ENCODE results near the gene HBE1.
"Not testable (repeated sequence)": the region's sequence is repeated elsewhere in the genome, so short reads cannot be mapped to it uniquely, and the experiment has no call there.

The HBE1 gene

DNA sequence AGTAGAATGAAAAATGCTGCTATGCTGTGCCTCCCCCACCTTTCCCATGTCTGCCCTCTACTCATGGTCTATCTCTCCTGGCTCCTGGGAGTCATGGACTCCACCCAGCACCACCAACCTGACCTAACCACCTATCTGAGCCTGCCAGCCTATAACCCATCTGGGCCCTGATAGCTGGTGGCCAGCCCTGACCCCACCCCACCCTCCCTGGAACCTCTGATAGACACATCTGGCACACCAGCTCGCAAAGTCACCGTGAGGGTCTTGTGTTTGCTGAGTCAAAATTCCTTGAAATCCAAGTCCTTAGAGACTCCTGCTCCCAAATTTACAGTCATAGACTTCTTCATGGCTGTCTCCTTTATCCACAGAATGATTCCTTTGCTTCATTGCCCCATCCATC lies 14.9 kb upstream of the HBE1 start:
- DNase-seq = no peak

DNA sequence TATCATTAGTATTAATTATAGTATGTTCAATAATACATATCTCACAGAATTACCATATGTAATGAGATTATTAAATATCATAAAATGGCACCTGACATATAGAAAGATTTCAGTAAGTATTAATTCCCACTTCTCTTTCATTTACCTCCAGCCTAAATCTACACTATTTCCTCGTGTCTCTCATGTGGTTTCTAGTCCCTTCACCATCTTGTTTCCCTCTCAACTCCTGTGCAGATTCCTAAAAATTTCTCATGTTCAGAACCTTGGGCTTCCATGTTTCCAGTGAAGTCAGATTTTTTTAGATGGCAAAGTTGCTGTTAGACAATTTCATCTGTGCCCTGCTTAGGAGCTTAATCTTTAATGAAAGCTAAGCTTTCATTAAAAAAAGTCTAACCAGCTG lies 14.1 kb upstream of the HBE1 start:
- DNase-seq = no peak

DNA sequence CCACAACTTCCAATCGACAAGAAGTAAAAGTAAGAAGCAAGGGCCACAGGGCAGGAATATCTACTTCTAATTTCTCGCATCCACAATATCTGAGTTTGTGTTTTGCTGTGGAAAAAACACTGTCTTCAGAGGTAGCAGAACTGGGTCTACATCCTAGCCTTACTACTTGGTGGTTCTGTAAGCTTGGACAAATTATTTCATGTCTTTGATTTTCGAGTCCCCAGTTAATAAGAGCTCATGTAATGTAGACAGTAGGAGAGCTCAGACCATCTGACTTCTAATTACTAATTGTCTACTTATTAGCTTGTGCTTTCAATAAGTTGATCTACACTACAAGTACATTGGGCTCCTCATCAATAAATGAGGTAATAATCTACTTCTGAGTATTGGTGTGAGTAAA lies 13.3 kb upstream of the HBE1 start:
- no peak for DNase-seq

DNA sequence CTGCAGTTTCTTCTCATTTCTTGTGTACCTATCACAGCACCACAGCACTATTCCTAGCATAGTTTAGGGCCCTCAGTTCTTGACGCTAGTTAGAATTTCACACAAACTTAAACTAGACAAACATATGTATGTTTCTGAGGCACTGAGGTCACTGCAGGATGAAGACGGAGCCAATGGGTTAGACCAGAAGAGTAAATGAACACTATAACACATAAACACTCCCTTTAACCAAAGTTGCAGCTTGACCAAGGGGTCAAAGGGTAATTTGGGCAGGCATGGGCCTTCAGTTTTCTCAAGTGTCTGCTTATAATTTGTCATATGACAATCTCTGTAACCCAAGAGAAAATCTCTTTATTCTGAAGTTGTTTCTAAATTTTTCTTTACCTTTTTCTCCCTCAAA lies 12.9 kb upstream of the HBE1 start:
- no peak for DNase-seq

DNA sequence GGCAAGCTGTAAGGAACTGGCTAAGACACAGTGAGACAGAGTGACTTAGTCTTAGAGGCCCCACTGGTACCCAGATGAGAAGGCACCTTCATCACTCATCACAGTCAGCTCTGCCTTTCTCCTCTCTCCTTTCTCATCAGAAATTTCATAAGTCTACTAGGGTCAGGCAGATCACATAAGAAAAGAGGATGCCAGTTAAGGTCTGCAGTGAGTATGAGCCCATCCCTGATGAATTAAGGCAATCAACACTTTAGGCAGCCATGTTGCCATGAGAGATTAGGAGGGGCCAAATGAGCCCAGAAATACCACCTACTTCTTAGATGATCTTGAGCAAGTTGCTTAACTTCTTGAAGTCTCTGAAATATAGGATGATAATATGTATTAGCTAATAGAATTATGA lies 11.9 kb upstream of the HBE1 start:
- no peak for DNase-seq

DNA sequence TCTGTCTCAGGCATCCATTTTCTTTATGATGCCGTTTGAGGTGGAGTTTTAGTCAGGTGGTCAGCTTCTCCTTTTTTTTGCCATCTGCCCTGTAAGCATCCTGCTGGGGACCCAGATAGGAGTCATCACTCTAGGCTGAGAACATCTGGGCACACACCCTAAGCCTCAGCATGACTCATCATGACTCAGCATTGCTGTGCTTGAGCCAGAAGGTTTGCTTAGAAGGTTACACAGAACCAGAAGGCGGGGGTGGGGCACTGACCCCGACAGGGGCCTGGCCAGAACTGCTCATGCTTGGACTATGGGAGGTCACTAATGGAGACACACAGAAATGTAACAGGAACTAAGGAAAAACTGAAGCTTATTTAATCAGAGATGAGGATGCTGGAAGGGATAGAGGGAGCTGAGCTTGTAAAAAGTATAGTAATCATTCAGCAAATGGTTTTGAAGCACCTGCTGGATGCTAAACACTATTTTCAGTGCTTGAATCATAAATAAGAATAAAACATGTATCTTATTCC lies 10.9 kb upstream of the HBE1 start:
- peak; percentile 51 for DNase-seq

DNA sequence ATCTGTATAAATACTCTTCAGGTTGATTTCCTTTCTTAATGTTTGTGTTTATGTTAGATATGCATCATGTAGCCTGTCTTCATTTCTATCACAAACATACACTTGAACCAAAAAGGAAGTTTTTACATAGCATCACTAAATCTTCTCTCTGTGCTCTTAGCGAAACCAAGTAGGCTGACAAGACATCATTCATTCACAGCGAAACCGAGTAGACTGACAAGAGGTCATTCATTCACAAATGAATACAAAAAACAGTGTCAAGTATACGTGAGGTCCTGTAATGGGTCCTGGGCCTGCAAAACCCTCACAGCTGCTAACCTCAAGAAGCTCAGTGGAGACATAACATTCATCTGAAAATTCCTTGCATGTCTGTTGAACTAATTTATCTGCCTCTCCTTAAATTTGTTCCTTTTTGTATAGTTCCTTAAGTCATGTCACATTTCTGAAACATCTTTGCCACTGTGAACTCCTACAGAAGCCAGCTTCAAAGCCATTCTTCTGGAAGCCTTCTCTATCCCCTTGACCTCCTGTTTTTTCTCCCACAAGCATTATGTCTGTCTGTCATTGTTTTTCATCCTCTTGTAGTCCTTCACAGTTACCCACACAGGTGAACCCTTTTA lies 9.8 kb upstream of the HBE1 start:
- no peak for DNase-seq

DNA sequence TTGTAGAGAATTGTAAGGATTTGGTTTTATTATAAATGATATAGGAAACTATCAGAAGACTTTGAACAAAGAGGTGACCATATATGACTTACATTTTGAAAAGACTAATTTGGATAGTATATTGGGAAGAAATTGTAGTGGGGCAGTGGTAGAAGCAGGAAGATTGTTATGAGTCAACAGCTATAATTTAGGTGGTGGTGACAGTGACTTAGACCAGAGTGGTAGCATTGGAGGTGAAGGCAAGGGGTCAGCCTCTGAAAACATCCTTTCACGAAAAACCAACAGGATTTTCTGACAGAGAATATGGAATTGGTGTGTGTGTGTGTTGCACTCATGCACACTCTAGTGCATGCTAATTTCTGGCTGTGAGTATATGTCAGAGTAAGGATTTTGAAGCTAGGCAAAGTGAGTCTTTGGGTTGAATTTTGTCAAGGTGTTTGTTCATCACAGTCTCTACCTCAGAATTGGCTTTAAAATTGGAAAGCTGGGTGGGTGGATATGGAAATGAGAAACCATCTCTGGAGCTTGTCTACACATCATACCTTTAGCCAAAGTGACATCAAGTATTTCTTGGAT lies 8.2 kb upstream of the HBE1 start:
- no peak for DNase-seq

DNA sequence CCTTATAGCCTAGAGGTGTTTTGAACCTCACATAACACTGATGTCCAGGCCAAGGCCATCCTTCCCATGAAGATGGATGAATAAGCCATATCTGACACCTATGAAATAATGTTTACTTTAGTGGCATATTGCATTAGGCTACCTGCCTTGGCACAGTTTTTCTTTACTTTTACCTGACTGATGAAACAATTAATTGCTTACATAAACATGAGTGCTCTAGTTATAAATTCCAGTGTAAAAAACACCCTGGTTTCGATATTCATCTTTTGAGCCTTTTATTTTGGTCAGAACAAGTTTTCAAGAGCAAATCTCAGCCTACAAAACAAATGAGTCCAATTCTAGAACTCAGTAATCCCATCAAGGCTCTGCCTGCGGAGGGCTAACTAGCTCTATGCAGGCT lies 7.0 kb upstream of the HBE1 start:
- no peak for DNase-seq

DNA sequence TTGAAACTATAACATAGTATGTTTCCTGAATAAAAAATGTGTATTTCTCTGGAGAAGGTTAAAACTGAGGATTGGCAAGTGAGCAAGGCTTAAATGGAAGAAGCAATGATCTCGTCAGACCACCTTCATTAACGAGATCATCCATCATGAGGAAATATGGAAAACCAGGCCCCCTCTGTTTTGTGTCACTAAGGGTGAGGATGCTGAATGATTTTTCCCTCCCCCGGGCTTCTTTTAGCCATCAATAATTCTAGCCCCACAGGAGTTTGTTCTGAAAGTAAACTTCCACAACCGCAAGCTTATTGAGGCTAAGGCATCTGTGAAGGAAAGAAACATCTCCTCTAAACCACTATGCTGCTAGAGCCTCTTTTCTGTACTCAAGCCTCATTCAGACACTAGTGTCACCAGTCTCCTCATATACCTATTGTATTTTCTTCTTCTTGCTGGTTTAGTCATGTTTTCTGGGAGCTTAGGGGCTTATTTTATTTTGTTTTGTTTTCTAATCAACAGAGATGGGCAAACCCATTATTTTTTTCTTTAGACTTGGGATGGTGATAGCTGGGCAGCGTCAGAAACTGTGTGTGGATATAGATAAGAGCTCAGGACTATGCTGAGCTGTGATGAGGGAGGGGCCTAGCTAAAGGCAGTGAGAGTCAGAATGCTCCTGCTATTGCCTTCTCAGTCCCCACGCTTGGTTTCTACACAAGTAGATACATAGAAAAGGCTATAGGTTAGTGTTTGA lies 5.8 kb upstream of the HBE1 start:
- no peak for DNase-seq

DNA sequence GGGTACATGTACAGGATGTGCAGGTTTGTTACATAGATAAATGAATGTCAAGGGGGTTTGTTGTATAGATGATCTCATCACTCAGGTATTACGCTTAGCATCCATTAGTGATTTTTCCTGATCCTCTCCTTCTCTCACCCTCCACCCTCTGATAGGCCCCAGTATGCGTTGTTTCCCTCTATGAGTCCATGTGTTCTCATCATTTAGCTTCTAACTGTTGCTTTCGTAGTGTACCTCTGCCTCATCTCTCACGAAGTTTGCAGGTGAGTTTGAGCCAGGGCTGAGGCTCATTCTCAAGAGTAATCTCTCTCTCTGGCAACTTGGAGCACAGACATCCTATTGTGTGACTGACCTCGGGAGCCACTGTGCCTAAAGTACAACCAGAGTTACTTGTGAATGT lies 4.7 kb upstream of the HBE1 start:
- no peak for DNase-seq

DNA sequence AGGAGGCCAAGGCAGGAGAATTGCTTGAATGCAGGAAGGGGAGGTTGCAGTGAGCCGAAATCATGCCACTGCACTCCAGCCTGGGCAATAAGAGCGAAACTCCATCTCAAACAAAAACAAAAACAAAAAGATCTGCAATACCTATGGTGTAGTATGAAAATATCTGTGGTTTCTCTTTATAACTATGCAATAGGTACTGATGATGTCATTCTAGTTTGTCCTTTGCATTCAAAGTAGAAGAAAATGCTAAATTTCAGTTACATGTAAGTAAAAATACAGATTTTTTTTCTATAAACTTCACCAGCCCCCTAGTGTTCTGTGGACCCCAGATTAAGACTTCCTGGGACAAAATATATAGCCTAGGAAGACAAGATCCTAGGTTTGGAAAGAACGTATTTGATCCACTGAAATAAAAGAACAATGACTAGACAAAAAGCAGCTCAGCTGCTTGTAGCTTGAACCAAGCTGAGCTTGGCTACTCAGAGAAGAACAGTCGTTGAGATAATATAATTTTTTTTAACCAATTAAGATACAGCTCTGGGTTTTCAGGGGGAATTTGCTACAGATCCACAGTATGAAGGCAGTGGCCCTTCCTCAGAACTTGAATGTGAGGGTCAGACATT lies 2.8 kb upstream of the HBE1 start:
- DNase-seq = no peak

DNA sequence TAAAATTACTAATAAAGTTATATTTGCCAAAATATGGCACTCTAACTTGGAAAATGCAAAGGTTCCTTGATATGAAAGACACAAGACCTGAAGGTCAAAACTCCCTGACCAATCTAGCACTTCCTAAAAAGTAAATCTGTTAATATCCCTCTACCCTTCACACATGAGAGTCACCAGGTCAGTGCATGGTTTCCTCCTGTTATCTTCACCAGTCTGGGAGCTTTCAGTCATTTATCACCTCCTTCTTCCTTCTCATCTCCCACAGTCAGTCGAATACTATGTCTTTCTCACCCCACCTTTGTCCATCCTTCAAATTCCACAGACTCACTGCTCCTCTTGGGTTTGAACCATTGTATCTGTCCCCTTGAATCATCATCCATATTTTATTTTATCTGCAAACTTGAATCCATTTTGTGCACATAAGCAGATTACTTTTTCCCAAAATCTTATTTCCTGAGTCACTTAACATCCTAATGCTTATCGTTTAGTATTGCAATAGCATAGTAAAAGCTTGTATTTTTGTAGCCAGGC lies 2.6 kb downstream of the HBE1 start:
- DNase-seq = no peak

DNA sequence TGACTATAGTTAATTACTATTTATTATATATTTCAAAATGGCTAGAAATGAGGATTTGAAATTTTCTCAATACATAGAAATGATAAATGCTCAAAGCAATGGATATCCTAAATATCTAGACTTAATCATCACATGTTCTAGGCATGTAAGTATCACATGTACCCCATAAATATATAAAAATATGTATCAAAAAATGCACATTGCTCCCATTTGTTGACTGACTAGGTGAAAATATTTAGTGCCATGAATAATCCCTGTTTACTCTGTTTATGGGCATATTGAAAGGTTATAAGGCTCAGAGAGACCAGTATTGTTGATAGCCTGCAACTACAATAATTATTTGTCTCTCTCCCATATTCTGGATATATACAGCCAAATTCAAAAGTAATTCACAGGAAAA lies 3.1 kb downstream of the HBE1 start:
- DNase-seq = no peak

DNA sequence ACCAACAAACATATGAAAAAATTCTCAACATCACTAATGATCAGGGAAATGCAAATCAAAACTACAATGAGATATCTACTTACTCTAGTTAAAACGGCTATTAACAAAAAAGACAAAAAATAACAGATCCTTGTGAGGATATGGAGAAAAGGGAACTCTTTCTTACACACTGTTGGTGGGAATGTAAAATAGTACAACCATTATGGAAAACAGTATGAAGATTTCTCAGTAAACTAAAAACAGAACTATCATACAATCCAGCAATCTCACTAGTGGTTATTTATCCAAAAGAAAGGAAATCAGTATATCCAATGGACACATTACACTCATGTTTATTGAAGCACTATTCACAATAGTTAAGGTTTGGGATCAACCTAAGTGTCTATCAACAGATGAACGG lies 3.9 kb downstream of the HBE1 start:
- DNase-seq = no peak

DNA sequence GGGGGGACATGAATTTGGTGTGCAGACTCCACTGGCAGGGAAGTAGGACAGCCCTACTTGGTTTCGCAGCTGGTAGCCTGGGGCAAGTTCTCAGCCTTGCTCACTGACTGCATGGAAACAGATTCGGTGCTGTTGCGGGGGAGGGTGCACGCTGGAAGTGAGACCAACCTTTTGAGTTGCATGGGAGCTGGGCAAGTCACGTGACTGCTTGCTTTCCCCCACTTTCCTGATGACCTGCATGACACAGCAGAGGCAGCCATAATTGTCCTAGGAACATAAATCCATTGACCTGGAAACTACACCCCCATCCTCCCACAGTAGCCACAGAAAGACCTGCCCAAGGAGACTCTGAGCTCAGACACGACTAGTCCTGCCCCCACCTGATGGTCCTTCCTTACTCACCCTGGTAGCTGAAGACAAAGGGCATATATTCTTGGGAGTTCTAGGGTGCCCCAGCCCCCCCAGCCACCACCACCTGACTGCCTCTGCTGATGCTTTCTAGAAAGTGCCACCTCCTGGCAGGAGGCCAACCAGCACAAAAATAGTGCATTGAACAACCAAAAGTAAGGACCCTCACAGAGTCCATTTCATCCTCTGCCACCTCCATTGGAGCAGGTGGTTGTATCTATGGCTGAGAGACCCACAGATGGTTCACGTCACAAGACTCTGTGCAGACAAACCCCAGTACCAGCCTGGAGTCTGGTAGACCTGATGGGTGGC lies 11.0 kb downstream of the HBE1 start:
- DNase-seq = no peak

DNA sequence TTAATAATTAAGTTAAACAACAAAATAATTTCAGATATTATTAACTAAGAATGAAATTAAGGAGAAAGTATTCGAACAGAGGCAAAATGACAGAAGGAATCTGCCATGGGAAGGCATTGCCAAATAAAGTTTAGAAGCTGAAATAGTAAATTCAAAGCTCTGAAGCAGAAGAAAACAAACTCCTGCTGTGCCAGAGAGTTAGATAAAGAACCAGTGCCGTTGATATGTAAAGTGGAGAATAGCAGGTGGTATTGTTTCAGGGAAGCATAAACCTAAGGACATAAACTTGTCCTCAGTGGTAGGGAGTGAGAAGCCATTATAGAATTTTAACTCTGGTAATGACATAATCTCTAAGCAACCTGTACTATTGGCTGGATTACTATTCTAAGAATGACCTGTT lies 12.4 kb downstream of the HBE1 start:
- DNase-seq = no peak

DNA sequence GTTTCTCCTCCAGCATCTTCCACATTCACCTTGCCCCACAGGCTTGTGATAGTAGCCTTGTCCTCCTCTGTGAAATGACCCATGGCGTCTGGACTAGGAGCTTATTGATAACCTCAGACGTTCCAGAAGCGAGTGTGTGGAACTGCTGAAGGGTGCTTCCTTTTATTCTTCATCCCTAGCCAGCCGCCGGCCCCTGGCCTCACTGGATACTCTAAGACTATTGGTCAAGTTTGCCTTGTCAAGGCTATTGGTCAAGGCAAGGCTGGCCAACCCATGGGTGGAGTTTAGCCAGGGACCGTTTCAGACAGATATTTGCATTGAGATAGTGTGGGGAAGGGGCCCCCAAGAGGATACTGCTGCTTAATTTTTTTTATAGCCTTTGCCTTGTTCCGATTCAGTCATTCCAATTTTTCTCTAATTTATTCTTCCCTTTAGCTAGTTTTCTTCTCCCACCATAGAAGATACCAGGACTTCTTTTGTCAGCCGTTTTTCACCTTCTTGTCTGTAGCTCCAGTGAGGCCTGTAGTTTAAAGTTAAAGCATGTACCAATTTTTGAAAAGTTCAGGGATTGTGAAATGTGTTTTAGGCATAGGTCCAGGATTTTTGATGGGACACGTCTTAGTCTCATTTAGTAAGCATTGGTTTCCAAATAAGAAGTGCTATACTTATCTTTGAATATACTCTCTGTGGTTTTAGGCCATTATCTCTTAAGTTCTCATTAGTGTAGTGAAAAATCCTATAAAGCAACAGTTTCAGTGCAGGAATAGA lies 14.9 kb downstream of the HBE1 start, which contains the start of gene HBG2:
HBG2 (minus strand) TSS at position 136 of the 768 bp plus-strand sequence; CDS start at position 83, 53 bp downstream.
- not testable (repeated sequence) for DNase-seq

DNA sequence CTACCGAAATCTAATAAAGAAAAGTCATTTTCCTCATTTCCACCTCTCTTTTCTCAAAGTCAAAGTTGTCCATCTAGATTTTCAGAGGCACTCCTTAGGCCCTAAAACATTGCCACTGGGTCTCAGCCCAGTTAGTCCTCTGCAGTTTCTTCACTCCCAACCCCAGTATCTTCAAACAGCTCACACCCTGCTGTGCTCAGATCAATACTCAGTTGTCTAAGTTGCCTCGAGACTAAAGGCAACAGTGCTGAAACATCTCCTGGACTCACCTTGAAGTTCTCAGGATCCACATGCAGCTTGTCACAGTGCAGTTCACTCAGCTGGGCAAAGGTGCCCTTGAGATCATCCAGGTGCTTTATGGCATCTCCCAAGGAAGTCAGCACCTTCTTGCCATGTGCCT lies 15.7 kb downstream of the HBE1 start:
- DNase-seq = not testable (repeated sequence)

DNA sequence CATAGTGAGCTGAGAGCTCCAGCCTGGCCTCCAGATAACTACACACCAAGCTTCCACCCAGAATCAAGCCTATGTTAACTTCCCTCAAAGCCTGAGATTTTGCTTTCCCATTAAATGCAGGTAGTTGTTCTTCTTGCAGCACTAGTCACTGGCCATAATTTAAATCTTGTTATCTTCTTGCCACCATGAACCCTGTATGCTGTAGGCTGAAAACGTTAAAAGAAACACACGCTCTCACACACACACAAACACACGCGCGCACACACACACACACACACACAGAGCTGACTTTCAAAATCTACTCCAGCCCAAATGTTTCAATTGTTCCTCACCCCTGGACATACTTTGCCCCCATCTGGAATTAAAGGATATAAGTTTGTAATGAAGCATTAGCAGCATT lies 16.3 kb downstream of the HBE1 start:
- DNase-seq = not testable (repeated sequence)

DNA sequence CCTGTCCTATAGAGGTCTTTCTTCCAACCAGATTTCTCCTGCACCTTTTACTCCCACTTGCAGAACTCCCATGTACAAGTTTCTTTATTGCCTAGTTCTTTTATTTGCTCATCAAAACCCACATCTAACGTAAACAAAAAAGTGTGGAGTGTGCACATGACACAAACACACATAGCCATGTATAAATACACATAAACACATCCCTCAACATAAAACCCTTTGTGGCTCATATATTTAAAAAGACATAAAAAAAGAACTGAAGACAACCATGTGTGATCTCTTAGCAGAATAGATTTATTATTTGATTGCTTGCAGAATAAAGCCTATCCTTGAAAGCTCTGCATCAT lies 16.9 kb downstream of the HBE1 start:
- no peak for DNase-seq
